HEK293 (cell line): ENCODE measurements around the gene KICS2.

Experiments
- GLI4 ChIP-seq: fragments of 450-650 bp; formaldehyde crosslinking; IDR thresholded peaks from 2 replicates; pipeline ENCODE4 v1.5.1; 2016; ENCODE audit warnings: missing biosample characterization, missing genetic modification characterization
- INSM2 ChIP-seq: fragments of 450-650 bp; formaldehyde crosslinking; IDR thresholded peaks from 2 replicates; pipeline ENCODE4 v1.5.1; 2016; ENCODE audit warnings: missing biosample characterization, missing genetic modification characterization
- KLF16 ChIP-seq: fragments of 450-650 bp; formaldehyde crosslinking; IDR thresholded peaks from 2 replicates; pipeline ENCODE4 v1.5.1; 2017; ENCODE audit warnings: missing biosample characterization, missing genetic modification characterization
- RBAK ChIP-seq: fragments of 450-650 bp; formaldehyde crosslinking; IDR thresholded peaks from 2 replicates; pipeline ENCODE4 v1.5.1; 2016; ENCODE audit warnings: missing biosample characterization, missing genetic modification characterization
- ZNF184 ChIP-seq: fragments of 450-650 bp; IDR thresholded peaks from 2 replicates; pipeline ENCODE4 v1.5.1; 2018; ENCODE audit warnings: missing biosample characterization, mild to moderate bottlenecking, missing genetic modification characterization
- ZXDB ChIP-seq: fragments of 450-650 bp; formaldehyde crosslinking; IDR thresholded peaks from 2 replicates; pipeline ENCODE4 v1.5.1; 2016; ENCODE audit warnings: missing biosample characterization, missing genetic modification characterization
- TF ChIP-seq, protein P1 (sequence below): fragments of 450-650 bp; formaldehyde crosslinking; IDR thresholded peaks from 2 replicates; pipeline ENCODE4 v1.5.1; 2016; ENCODE audit warnings: missing biosample characterization, missing genetic modification characterization
- TF ChIP-seq, protein P2 (sequence below): fragments of 450-650 bp; formaldehyde crosslinking; optimal IDR thresholded peaks from 2 replicates; pipeline ENCODE3; 2016; ENCODE audit warnings: missing biosample characterization, mild to moderate bottlenecking, missing genetic modification characterization
- TF ChIP-seq, protein P3 (sequence below): fragments of 450-650 bp; formaldehyde crosslinking; IDR thresholded peaks from 2 replicates; pipeline ENCODE4 v1.5.1; 2016; ENCODE audit warnings: missing biosample characterization, missing genetic modification characterization
- TF ChIP-seq, protein P4 (sequence below): fragments of 450-650 bp; formaldehyde crosslinking; IDR thresholded peaks from 2 replicates; pipeline ENCODE4 v1.5.1; 2016; ENCODE audit warnings: missing biosample characterization, missing genetic modification characterization, low read depth

DNA sequence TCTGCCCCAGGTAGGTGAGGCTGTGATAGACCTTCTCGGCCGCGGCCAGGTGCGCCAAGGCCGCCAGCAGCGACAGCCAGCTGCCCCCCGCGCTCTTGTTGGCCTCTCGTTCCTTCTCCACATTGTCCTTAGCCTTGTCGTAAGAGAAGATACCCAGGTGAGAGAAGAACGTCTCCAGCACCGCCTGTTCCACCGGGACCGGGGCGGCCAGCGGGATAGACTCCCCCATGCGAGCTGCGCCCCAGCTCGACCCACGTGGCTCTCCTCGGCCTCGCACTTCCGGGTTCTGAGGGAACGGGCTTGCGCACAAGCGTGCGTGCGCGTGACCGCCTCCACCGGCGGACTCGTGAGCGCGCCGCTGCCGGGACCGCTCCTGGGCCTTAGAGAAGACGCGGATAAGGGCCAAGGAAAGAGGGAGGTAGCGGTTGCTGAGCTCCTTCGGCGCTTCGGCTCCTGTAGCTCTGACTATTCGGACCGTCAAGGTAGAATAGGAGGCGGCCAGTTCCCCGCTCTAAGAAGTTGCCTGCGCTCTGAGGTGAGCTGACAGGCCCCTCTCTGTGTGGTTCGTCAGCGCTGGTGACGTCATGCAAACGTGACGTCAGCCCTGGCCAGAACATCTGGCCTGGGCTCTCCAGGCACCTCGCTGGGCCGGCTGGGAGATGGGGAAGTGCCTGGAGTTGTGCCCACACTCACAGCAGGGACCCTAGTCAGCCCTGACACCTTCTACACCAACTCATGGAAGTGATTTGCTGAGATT is at the start of gene KICS2:
- TF ChIP-seq, protein P1, sequence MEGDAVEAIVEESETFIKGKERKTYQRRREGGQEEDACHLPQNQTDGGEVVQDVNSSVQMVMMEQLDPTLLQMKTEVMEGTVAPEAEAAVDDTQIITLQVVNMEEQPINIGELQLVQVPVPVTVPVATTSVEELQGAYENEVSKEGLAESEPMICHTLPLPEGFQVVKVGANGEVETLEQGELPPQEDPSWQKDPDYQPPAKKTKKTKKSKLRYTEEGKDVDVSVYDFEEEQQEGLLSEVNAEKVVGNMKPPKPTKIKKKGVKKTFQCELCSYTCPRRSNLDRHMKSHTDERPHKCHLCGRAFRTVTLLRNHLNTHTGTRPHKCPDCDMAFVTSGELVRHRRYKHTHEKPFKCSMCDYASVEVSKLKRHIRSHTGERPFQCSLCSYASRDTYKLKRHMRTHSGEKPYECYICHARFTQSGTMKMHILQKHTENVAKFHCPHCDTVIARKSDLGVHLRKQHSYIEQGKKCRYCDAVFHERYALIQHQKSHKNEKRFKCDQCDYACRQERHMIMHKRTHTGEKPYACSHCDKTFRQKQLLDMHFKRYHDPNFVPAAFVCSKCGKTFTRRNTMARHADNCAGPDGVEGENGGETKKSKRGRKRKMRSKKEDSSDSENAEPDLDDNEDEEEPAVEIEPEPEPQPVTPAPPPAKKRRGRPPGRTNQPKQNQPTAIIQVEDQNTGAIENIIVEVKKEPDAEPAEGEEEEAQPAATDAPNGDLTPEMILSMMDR: no peak; the same call in 1 of the 2 replicates
- peak; percentile 79 for TF ChIP-seq ZNF184 (tag by site-specific recombination)
- TF ChIP-seq, protein P2, sequence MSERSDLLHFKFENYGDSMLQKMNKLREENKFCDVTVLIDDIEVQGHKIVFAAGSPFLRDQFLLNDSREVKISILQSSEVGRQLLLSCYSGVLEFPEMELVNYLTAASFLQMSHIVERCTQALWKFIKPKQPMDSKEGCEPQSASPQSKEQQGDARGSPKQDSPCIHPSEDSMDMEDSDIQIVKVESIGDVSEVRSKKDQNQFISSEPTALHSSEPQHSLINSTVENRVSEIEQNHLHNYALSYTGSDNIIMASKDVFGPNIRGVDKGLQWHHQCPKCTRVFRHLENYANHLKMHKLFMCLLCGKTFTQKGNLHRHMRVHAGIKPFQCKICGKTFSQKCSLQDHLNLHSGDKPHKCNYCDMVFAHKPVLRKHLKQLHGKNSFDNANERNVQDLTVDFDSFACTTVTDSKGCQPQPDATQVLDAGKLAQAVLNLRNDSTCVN (tag by site-specific recombination): peak; percentile 100
- TF ChIP-seq RBAK (tag by site-specific recombination): peak; percentile 50; the same call in 1 of the 2 replicates
- TF ChIP-seq INSM2 (tag by site-specific recombination): peak; percentile 81; the same call in 1 of the 2 replicates
- 0 out of 2 replicates have a peak, but pooled peaks have one; percentile 8 for TF ChIP-seq GLI4
- peak; percentile 60 for TF ChIP-seq KLF16 (tag by site-specific recombination)
- TF ChIP-seq, protein P3, sequence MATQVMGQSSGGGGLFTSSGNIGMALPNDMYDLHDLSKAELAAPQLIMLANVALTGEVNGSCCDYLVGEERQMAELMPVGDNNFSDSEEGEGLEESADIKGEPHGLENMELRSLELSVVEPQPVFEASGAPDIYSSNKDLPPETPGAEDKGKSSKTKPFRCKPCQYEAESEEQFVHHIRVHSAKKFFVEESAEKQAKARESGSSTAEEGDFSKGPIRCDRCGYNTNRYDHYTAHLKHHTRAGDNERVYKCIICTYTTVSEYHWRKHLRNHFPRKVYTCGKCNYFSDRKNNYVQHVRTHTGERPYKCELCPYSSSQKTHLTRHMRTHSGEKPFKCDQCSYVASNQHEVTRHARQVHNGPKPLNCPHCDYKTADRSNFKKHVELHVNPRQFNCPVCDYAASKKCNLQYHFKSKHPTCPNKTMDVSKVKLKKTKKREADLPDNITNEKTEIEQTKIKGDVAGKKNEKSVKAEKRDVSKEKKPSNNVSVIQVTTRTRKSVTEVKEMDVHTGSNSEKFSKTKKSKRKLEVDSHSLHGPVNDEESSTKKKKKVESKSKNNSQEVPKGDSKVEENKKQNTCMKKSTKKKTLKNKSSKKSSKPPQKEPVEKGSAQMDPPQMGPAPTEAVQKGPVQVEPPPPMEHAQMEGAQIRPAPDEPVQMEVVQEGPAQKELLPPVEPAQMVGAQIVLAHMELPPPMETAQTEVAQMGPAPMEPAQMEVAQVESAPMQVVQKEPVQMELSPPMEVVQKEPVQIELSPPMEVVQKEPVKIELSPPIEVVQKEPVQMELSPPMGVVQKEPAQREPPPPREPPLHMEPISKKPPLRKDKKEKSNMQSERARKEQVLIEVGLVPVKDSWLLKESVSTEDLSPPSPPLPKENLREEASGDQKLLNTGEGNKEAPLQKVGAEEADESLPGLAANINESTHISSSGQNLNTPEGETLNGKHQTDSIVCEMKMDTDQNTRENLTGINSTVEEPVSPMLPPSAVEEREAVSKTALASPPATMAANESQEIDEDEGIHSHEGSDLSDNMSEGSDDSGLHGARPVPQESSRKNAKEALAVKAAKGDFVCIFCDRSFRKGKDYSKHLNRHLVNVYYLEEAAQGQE: peak; percentile 10; the same call in 1 of the 2 replicates
- TF ChIP-seq, protein P4, sequence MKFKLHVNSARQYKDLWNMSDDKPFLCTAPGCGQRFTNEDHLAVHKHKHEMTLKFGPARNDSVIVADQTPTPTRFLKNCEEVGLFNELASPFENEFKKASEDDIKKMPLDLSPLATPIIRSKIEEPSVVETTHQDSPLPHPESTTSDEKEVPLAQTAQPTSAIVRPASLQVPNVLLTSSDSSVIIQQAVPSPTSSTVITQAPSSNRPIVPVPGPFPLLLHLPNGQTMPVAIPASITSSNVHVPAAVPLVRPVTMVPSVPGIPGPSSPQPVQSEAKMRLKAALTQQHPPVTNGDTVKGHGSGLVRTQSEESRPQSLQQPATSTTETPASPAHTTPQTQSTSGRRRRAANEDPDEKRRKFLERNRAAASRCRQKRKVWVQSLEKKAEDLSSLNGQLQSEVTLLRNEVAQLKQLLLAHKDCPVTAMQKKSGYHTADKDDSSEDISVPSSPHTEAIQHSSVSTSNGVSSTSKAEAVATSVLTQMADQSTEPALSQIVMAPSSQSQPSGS: peak; percentile 100
- peak; percentile 80 for TF ChIP-seq ZXDB (tag by site-specific recombination)
